Skin of body (tissue), 2 donors: ENCODE results near the gene ACSF3. TPM values are rescaled to one million over a fixed set of nuclear protein-coding genes. Genes with fewer than 3 reads are reported as not detected.

ENCODE experiments used
- DNase-seq: peaks from one replicate; lab custom pipeline; 2025; lab: John Stamatoyannopoulos, UW
- total RNA-seq: library from RNA; depleted of rRNA; stranded (reverse); fragments of >200 nt; gene quantifications from one replicate; pipeline ENCODE4 v1.2.3, GENCODE V29; 2014

Gene ACSF3
- total RNA-seq, 1 donor from 2014 or later, result 16.5 TPM

DNA sequence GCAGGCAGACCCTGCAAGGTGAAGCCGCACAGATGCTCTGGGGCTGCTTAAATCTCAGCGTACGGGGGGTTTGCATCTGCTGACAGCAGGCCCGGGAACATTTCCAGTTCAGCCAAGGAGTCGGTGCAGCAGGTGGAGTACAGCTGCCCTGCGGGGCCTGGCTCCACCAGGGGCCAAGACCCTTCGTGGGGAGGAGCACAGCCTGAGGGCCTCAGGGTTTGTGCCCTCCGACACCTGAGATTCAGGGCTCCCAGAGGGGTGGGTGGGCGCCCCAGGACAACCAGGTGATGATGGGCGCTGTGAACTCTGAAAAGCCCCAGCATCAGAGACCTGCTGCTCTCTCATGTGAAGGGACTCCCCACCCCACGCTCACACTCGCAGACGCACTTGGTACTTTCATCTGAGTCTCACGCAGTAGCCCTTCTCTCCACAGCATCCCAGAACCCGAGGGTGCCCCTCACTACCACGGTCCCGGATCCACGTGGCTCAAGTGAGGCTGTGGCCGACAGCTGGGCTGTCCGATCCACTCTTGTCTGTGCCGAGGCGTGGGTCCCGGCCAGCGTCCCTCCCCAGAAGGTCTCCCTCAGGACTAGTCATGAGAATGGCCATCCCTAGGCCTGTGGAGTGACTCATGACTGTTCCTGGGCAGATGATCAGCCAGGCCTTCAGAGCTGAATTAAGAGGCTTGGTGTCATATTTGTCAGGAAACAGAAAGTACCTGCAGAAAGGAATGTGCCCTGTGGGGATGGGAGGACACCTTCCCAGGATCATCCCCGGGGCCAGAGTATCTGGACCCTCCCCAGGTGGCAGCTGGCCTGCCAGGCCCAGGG, 29.6 kb downstream of the ACSF3 start:
- DNase-seq, result no peak

DNA sequence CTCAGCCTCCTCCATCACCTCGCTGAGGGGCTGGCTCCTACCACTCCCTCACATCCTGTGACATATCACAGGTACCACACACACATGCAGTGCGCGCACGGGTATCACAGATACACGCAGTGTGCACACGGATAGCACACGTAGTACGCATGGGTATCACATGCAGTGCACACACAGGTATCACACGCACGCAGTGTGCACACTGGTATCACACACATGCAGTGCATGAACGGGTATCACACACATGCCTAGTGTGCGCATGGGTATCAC, 30.1 kb downstream of the ACSF3 start:
- no peak for DNase-seq

GRCh38 chr16:89129378-89129777, 35.7 kb downstream of the ACSF3 start:
- DNase-seq, result no peak

GRCh38 chr16:89130448-89130847, 36.8 kb downstream of the ACSF3 start:
- DNase-seq, result no peak

- DNase-seq, result no peak
These were observed 38.1 kb downstream of the ACSF3 start for GRCh38 chr16:89131783-89132182.

DNA sequence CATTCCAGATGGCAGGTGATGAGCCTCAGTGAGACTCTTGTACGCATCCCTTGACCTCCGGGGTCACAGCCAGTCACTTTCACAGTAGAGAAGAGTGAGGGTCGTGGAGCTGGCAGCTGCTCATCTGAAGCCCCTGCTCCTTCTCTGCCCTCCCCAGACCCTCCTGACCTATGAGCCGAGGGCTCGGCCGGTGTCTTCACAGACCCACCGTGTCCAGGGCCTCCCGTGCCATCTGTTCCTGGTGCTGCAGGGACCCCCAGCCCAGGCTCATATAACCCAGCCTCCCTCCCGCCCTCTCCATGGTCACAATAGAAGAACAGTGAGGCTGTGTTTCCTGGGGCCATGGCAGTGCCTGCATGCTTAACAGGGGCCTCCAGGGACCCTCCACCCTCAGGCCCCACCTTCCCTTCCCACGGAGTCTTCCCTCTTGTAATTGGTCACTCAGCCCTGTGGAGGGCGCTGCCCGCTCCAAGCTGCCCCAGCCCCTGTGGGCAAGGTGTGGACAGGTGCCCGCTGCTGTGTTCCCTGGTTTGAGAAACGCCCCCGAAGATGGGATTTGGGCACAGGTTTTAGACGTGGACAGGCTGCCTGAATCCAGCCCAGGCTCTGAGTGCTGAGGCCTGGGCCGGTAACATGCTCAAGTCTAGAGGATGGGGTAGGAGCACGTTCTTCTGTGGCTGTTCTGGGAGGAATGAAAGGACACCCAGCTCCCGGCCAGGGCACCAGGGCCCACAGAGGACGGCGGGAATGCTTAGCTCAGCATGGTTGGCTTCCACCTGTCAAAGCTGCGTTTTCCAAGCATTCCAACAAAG, 38.7 kb downstream of the ACSF3 start:
- no peak for DNase-seq

GRCh38 chr16:89133457-89134127, 39.9 kb downstream of the ACSF3 start:
- no peak for DNase-seq

- DNase-seq, result no peak
These were observed 40.6 kb downstream of the ACSF3 start for GRCh38 chr16:89134269-89134668.

GRCh38 chr16:89135166-89135565, 41.5 kb downstream of the ACSF3 start:
- DNase-seq, result no peak

GRCh38 chr16:89135971-89136765, 42.5 kb downstream of the ACSF3 start:
- no peak for DNase-seq

- DNase-seq, result no peak
These were observed 43.3 kb downstream of the ACSF3 start for GRCh38 chr16:89136931-89137330.

DNA sequence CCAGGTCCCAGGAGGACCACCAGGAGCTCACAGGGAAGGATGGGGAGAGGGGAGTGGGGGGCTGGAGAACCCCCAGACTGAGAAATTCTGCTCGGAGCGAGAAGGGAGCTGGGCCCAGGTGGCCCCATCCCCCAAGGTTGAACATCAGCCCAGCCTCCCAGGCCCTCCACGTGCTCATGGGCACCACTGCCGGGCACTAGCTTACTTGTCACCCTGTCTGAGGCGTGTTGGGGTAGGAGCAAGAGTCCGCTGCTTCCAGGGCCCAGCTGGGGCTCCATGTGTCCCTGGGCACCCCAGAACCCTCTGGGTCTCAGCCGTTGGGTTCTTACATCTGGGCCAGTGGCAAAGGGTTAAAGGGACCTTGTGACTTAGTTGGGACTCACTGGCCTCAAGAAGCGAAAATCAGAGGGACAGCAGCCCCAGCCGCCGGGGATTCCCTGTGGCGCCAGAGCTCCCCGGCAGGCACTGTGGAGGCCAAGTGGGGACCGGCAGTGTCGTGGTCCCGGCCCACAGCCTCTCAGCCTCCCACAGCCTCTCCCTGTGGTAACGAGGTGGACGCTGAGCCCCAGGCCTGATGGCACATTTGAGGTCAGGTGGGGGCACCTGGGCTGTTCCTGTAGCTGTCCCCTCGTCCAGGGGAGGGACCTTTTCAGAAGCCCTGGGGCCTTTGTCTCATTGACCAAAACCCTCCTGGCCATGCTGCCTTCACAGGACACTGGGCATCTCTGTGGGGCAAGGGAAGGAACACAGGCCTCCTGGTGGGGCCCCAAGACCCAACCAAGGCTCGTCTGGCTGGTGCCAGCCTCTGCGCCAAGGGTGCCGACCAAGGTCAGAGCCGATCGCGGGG, 44.2 kb downstream of the ACSF3 start:
- DNase-seq, result no peak

DNA sequence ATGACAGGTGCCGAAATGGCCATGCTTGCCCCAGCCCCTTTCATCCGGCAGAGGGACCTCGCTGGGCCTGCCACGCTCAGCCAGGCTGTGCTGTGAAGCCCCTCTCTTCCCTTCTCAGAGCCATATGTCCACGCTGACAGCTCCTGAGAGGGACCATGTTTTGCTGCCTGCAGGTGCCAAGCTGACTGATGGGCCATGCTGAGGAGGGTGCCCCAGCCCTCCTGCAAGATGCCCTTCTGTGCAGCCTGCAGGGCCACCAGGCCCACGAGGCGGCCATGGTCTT, 44.8 kb downstream of the ACSF3 start:
- no peak for DNase-seq

GRCh38 chr16:89138843-89139520, 45.3 kb downstream of the ACSF3 start:
- DNase-seq, result no peak

- no peak for DNase-seq
These were observed 46.3 kb downstream of the ACSF3 start for GRCh38 chr16:89139907-89140361.

DNA sequence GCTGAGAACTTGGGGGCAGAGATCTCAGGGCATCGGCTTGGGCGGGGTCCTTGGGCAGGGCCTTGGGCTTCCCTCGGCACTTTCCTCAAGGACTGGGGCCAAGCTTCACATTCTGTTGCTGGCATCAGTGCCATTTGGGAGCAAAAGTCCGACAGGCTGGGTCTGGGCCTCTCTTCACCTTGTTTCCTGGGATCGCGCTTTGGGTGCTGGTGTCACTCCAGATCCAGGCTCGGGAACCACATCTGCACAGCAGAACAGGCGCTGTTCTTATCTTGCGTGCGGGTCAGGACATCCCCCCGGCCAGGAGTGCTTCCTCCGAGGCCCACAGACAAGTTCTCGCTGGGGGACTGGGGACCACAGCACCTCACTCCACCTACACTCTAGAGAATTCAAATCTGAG, 46.7 kb downstream of the ACSF3 start:
- no peak for DNase-seq

DNA sequence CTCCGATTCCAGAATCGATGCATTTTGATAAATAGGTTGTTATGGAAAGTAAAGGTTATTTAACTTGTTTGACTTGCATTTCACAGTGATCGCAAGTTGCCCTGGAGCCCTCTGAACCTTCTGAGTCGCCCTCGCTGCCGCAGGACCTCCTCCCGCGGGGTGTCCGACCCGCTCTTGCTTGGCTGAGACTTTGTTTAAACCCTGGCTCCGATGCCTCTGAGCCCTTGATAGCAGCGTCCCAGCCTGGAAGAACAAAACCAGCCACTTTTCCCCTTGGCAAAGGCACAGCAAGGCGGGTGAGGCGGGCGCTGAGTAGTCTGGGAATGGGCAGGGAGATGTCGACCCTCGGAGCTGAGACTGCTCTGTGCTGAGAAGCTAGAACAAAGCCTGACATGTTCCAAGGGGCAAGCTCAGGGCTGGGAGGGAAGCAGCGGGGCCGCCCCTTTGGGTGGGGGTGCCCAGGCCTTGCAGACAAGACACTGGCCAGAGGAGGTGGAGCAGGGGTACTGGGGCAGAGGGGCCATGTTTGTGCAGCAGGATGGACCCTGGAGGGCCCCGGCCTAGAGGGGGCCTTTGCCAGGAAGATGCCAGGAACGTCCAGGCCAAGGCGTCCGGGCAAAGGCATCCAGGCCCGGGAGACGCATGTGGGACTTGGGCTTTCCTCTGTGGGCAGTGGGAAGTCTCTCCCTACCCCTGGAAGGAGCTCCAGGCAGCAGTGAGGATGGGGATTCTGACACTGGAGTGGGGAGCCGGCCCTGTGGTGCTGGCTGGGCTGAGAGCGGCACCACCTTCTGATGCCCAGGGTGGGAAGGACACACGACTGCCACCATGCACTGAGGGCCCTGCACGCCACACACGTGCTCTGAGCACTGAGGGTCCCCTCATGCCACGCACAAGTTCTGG, 47.6 kb downstream of the ACSF3 start:
- no peak for DNase-seq

- no peak for DNase-seq
These were observed 48.2 kb downstream of the ACSF3 start for GRCh38 chr16:89141884-89142267.
